GM19468 (cell line): ENCODE measurements around the gene PPP2R1A.
"Not testable (repeated sequence)": the region's sequence is repeated elsewhere in the genome, so short reads cannot be mapped to it uniquely, and the experiment has no call there.

Experiments
- ATAC-seq: cut with Tn5 transposase; IDR thresholded peaks from one replicate; pipeline ENCODE4 v1.9.1; 2021; ENCODE audit warnings: mild to moderate bottlenecking, moderate library complexity, moderate number of reproducible peaks; ENCODE audit not compliant: unreplicated experiment; ENCODE audit errors: extremely low read depth

The PPP2R1A gene

GRCh38 chr19:52237197-52237596 lies 47.3 kb downstream of the PPP2R1A start:
- no peak for ATAC-seq

GRCh38 chr19:52237771-52238400 lies 48.0 kb downstream of the PPP2R1A start:
- no peak for ATAC-seq

- no peak for ATAC-seq
Measured at GRCh38 chr19:52244021-52244420, 54.2 kb downstream of the PPP2R1A start.

GRCh38 chr19:52248241-52248640 lies 58.4 kb downstream of the PPP2R1A start:
- ATAC-seq = no peak

GRCh38 chr19:52258426-52258825 lies 68.6 kb downstream of the PPP2R1A start:
- ATAC-seq = no peak

- not testable (repeated sequence) for ATAC-seq
Measured at GRCh38 chr19:52265556-52265955, 75.7 kb downstream of the PPP2R1A start.

- ATAC-seq = peak; percentile 77
Measured at GRCh38 chr19:52269338-52270261, 79.7 kb downstream of the PPP2R1A start, which contains the start of gene ZNF766. ZNF766 (plus strand) TSS chr19:52269587; CDS start chr19:52269614, 27 bp downstream.

- no peak for ATAC-seq
Measured at GRCh38 chr19:52270266-52270885, 80.5 kb downstream of the PPP2R1A start.

GRCh38 chr19:52273301-52273700 lies 83.4 kb downstream of the PPP2R1A start:
- ATAC-seq = no peak

- ATAC-seq = no peak
Measured at GRCh38 chr19:52274191-52274590, 84.3 kb downstream of the PPP2R1A start.

GRCh38 chr19:52275988-52276387 lies 86.1 kb downstream of the PPP2R1A start:
- ATAC-seq = no peak

- no peak for ATAC-seq
Measured at GRCh38 chr19:52277471-52277870, 87.6 kb downstream of the PPP2R1A start.
